Tibial nerve (tissue), 4 donors: ENCODE results near the gene AKAP12.

Experiments
- CTCF ChIP-seq, 5 experiments: fragments of 200-600 bp in 3 of 5; fragments of 450-650 bp in 2 of 5; sonication (generic) in 3 of 5; IDR thresholded peaks; one replicate each; pipeline ENCODE4 v1.5.1; 2016 to 2019; ENCODE audit warnings: antibody characterized with exemption in 5 of 5, mild to moderate bottlenecking in 3 of 5, moderate library complexity in 2 of 5
- EP300 ChIP-seq, 2 donors: sonication (generic); formaldehyde crosslinking; IDR thresholded peaks; one replicate each; pipeline ENCODE4 v1.6.1; 2017; ENCODE audit warnings: antibody characterized with exemption in 2 of 2, mild to moderate bottlenecking in 1 of 2
- POLR2A ChIP-seq, 2 donors: fragments of 450-650 bp; IDR thresholded peaks; one replicate each; pipeline ENCODE4 v1.6.1; 2017; ENCODE audit warnings: antibody characterized with exemption in 2 of 2, mild to moderate bottlenecking in 2 of 2, moderate library complexity in 2 of 2

GRCh38 chr6:151403919-151404308, 164.1 kb downstream of the AKAP12 start:
- TF ChIP-seq CTCF (IDR thresholded peaks at IDR 0.05), result no peak
- no peak for TF ChIP-seq EP300 (IDR thresholded peaks at IDR 0.05)
- TF ChIP-seq POLR2A (IDR thresholded peaks at IDR 0.05), result no peak
